DMS114 treated with DMSO at 0.1 percent for 48 hours (cell line): Measurements from ENCODE around the gene ARMC6.
"Not testable (repeated sequence)": the region's sequence is repeated elsewhere in the genome, so short reads cannot be mapped to it uniquely, and the experiment has no call there.

Source experiments
- DNase-seq: peaks from one replicate; lab custom pipeline; 2025; ENCODE audit not compliant: unreplicated experiment; lab: John Stamatoyannopoulos, UW

ARMC6 gene

GRCh38 chr19:19106938-19107337 lies 73.5 kb downstream of the ARMC6 start:
- not testable (repeated sequence) for DNase-seq

DNA sequence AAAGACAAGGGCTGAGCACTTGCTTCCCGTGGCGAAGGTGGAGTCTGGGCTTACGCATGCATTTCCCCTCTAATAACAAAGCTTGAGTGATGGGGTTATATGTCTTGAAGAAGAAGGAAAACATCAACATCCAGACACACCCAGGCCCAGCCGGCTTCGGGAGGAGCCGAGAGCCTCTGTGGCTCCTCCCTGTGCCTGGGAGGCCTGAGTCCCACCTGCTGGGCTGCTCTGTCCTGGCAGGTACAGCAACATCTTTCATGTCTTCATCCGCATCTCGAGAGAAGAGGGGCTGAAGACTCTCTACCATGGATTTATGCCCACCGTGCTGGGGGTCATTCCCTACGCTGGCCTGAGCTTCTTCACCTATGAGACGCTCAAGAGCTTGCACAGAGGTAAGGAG lies 74.3 kb downstream of the ARMC6 start:
- DNase-seq, result no peak
